Fibroblast of lung (primary cell): Measurements from ENCODE around the gene PTPN7.
"Not testable (repeated sequence)": the region's sequence is repeated elsewhere in the genome, so short reads cannot be mapped to it uniquely, and the experiment has no call there.

Experiments
- EZH2 ChIP-seq: IDR thresholded peaks from 2 replicates; pipeline ENCODE4 v1.5.1; 2012; ENCODE audit warnings: low read length, control low read depth, mild to moderate bottlenecking; ENCODE audit errors: missing control alignments
- TF ChIP-seq, protein P1 (sequence below), 2 donors: IDR thresholded peaks in 1 of 2; conservative IDR thresholded peaks in 1 of 2; 1 replicate in 1 of 2; 2 replicates in 1 of 2; pipeline ENCODE4 v1.5.1; 2011 to 2012; ENCODE audit warnings: low read length in 2 of 2, control low read depth in 1 of 2, inconsistent platforms in 1 of 2, low read depth in 1 of 2, mild to moderate bottlenecking in 1 of 2

DNA sequence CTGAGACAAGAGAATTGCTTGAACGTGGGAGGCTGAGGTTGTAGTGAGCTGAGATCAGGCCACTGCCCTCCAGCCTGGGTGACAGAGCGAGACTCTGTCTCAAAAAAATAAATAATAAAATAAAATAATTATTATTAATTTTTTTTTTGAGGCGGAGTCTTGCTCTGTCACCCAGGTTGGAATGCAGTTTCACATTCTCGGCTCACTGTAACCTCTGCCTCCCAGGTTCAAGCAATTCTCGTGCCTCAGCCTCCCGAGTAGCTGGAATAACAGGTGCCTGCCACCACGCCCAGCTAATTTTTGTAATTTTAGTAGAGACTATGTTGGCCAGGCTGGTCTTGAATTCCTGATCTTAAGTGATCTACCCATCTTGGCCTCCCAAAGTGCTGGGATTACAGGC is 48.8 kb downstream of the PTPN7 start:
- TF ChIP-seq, protein P1, sequence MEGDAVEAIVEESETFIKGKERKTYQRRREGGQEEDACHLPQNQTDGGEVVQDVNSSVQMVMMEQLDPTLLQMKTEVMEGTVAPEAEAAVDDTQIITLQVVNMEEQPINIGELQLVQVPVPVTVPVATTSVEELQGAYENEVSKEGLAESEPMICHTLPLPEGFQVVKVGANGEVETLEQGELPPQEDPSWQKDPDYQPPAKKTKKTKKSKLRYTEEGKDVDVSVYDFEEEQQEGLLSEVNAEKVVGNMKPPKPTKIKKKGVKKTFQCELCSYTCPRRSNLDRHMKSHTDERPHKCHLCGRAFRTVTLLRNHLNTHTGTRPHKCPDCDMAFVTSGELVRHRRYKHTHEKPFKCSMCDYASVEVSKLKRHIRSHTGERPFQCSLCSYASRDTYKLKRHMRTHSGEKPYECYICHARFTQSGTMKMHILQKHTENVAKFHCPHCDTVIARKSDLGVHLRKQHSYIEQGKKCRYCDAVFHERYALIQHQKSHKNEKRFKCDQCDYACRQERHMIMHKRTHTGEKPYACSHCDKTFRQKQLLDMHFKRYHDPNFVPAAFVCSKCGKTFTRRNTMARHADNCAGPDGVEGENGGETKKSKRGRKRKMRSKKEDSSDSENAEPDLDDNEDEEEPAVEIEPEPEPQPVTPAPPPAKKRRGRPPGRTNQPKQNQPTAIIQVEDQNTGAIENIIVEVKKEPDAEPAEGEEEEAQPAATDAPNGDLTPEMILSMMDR (conservative IDR thresholded peaks at IDR 0.05 in 1 of 2, IDR thresholded peaks at IDR 0.05 in 1 of 2; ENCODE audit: low read depth in 1 of 2, low read length in 2 of 2): not testable (repeated sequence)
- TF ChIP-seq EZH2: not testable (repeated sequence)
